G401.6 (cell line): ENCODE data around the gene MAP3K5.
A peak's percentile ranks its signal among the peaks of the same experiment; 100 is the strongest.
"Not testable (repeated sequence)": the region's sequence is repeated elsewhere in the genome, so short reads cannot be mapped to it uniquely, and the experiment has no call there.

Experiments used
- FAIRE-seq: peaks from 2 replicates; lab custom pipeline; 2012; peaks lifted over from hg19 to GRCh38; lab: Jason Lieb, UNC

MAP3K5 gene, protein sequence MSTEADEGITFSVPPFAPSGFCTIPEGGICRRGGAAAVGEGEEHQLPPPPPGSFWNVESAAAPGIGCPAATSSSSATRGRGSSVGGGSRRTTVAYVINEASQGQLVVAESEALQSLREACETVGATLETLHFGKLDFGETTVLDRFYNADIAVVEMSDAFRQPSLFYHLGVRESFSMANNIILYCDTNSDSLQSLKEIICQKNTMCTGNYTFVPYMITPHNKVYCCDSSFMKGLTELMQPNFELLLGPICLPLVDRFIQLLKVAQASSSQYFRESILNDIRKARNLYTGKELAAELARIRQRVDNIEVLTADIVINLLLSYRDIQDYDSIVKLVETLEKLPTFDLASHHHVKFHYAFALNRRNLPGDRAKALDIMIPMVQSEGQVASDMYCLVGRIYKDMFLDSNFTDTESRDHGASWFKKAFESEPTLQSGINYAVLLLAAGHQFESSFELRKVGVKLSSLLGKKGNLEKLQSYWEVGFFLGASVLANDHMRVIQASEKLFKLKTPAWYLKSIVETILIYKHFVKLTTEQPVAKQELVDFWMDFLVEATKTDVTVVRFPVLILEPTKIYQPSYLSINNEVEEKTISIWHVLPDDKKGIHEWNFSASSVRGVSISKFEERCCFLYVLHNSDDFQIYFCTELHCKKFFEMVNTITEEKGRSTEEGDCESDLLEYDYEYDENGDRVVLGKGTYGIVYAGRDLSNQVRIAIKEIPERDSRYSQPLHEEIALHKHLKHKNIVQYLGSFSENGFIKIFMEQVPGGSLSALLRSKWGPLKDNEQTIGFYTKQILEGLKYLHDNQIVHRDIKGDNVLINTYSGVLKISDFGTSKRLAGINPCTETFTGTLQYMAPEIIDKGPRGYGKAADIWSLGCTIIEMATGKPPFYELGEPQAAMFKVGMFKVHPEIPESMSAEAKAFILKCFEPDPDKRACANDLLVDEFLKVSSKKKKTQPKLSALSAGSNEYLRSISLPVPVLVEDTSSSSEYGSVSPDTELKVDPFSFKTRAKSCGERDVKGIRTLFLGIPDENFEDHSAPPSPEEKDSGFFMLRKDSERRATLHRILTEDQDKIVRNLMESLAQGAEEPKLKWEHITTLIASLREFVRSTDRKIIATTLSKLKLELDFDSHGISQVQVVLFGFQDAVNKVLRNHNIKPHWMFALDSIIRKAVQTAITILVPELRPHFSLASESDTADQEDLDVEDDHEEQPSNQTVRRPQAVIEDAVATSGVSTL (N-terminal part only)

GRCh38 chr6:136792410-136793262 is at the start of gene MAP3K5:
Gene MAP3K5, minus strand, starts transcription at chr6:136792477. Its CDS starts 320 bp downstream, at chr6:136792157.
- no peak for FAIRE-seq

GRCh38 chr6:136840276-136841001 is 48.2 kb upstream of the MAP3K5 start:
- no peak for FAIRE-seq

DNA sequence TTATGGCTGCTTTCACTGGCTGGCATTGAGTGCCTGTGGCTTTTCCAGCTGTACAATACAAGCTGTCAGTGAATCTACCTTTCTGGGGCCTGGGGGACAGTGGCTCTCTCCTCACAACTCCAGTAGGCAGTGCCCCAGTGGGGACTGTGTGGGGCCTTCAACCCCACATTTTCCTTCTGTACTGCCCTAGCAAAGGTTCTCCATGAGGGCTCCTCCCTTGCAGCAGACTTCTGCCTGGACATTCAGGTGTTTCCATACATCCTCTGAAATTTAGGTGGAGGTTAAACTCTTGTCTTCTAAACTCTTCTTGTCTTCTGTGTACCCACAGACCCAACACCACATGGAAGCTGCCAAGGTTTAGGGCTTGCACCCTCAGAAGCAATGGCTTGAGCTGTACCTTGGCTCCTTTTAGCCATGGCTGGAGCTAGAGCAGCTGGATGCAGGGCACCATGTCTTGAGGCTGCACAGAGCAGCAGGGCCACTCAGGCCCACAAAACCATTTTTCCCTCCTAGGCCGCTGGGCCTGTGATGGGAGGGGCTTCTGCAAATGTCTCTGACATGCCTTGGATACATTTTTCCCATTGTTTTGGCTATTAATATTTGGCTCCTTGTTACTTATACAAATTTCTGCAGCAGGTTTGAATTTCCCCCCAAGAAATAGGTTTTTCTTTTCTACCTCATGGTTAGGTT is 39.7 kb upstream of the MAP3K5 start:
- no peak for FAIRE-seq

- FAIRE-seq: no peak
Measured at GRCh38 chr6:136826216-136826615, 33.9 kb upstream of the MAP3K5 start.

GRCh38 chr6:136823128-136823660 is 30.9 kb upstream of the MAP3K5 start:
- no peak for FAIRE-seq

DNA sequence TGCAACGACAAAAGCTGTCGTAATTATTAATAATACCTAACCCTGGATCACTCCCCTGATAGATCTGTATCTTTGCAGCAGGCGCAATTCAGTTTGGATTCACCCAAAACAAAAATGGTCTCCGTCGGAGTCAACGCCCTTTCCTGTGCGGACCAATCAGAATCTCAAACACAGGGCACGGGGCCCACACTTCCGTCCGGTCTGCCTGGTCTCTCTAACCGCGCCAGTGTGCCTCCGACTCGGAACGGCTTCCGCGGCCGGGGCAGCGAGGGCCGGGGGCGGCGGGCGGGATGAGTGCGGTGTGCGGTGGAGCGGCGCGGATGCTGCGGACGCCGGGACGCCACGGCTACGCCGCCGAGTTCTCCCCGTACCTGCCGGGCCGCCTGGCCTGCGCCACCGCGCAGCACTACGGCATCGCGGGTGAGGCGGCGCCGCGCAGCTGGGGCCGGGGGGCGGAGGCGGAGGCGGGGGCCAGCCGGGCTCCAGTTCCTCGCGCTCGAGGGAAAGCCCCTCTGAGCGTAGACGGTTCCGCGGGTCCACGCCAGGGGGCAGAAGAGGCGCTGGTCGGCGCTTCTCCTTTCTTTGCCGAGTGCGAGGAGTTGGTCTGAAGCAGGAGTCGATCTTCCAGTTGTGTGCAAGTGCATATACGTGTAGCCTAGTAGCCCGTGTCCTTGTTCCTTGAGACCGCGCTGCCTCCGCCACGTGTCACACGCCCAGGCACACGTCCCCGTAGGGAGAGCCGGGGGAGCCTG is 30.3 kb upstream of the MAP3K5 start, which contains the start of gene PEX7:
PEX7 (plus strand) TSS at position 217 of the 752 bp plus-strand sequence; CDS start at position 291, 74 bp downstream.
- peak; percentile 86 for FAIRE-seq

GRCh38 chr6:136822046-136822375 is 29.7 kb upstream of the MAP3K5 start:
- FAIRE-seq: no peak

GRCh38 chr6:136820561-136820960 is 28.3 kb upstream of the MAP3K5 start:
- no peak for FAIRE-seq

- no peak for FAIRE-seq
Measured at GRCh38 chr6:136816656-136817055, 24.4 kb upstream of the MAP3K5 start.

DNA sequence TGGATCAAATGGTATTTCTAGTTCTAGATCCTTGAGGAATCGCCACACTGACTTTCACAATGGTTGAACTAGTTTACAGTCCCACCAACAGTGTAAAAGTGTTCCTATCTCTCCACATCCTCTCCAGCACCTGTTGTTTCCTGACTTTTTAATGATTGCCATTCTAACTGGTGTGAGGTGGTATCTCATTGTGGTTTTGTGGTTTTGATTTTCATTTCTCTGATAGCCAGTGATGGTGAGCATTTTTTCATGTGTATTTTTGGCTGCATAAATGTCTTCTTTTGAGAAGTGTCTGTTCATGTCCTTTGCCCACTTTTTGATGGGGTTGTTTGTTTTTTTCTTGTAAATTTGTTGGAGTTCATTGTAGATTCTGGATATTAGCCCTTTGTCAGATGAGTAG is 23.3 kb upstream of the MAP3K5 start:
- FAIRE-seq: not testable (repeated sequence)

- FAIRE-seq: no peak
Measured at GRCh38 chr6:136812174-136812573, 19.9 kb upstream of the MAP3K5 start.

DNA sequence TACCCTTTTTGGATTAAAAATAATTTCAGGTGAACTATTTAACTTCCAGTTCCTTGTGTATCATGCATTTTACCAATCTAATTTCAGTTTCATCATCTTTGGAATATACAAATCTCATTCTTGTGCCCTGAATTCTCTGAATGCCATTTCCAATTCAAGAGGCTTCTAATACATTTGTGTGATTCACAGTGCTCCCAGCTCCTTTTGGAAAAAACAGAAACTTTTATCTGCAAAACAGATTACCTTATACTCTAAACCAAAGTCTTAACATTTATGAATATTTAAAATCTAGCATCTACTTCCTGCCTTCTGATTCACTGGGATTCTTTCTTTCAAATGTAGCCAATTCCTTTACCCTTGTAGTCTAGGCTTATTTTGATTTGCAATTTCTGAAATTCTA is 19.0 kb upstream of the MAP3K5 start:
- FAIRE-seq: no peak

GRCh38 chr6:136809091-136809860 is 17.0 kb upstream of the MAP3K5 start:
- no peak for FAIRE-seq

- FAIRE-seq: no peak
Measured at GRCh38 chr6:136803608-136804007, 11.3 kb upstream of the MAP3K5 start.

DNA sequence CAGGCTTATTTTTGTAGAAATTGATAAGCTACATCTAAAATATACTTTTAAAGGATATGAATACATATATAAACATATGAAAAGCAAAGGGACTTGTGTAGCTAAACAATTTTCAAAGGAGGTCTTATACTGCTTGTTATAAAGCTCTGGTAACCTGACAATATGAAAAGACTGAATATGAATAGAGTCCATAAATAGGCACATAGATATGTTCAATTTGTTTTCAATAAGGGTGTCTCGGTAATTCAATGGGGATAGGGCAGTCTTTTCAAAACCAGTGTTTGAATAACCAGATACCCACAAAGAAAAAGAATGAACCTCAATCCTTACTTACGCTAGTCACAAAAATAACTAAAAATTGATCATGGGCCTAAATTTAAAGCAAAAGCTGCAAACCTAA is 9.3 kb upstream of the MAP3K5 start:
- FAIRE-seq: no peak

DNA sequence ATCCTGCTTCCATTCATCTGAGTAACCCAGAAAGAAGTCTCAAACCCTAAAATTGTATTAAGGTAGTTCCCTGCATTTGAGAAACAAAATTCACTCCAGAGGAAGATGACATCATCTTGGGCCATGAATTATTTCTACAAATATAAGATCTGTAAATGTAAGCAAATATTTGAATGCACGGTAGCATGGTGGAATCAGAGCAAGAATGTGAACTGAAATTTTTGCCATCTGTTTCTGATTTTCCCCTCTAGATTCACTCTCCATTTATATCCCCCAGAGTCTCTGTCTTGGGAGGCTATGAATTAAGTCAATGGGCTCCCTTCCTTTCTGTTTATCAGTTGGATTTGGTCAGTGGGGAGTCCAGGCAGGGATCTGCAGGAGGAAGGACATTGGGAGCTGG is 5.8 kb upstream of the MAP3K5 start:
- FAIRE-seq: no peak

GRCh38 chr6:136795996-136796395 is 3.7 kb upstream of the MAP3K5 start:
- no peak for FAIRE-seq

DNA sequence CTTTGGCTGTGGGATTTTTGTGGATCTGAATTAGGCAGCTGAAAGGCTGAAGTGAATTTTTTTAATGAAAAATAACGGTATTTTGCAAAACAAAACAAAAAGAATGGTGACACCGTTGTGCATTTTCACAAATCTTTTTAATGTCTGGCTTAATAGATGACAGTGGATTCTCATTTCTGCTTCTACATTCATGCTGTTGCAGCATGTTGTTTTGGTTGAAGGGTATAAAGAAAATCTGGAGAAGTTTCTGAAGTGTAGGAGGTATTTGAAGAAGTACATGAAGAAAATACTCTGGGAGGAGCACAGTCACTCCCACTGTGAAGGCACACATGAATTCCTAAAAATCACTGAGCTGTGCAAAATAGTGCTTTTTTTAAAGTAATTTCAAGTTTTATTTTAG is 3.1 kb upstream of the MAP3K5 start:
- no peak for FAIRE-seq
